Measurements from ENCODE around the gene FAM81B.

GRCh38 chr5:95379133-95379532 is 12.0 kb upstream of the FAM81B start:
- TF ChIP-seq SUZ12 (IDR thresholded peaks at IDR 0.05; ENCODE audit: extremely low read depth, insufficient read depth, insufficient read length) (no peak), YY1 (IDR thresholded peaks at IDR 0.05; ENCODE audit: insufficient read depth, insufficient read length) (no peak), ZNF274 (IDR thresholded peaks at IDR 0.05; ENCODE audit: low read depth, low read length) (no peak)

Measured in NT2/D1 (cell line).